RPMI8226 (cell line): ENCODE data around the gene PTPRN2.
"Not testable (repeated sequence)": the region's sequence is repeated elsewhere in the genome, so short reads cannot be mapped to it uniquely, and the experiment has no call there.

Source experiments
- DNase-seq: peaks from one replicate; pipeline ENCODE4 v3.0.0-alpha.2; 2015

The PTPRN2 gene

GRCh38 chr7:157729566-157729965 is 858.1 kb downstream of the PTPRN2 start:
- DNase-seq = peak; percentile 26

GRCh38 chr7:157727964-157728615 is 859.5 kb downstream of the PTPRN2 start:
- DNase-seq = no peak

GRCh38 chr7:157726764-157727163 is 860.9 kb downstream of the PTPRN2 start:
- DNase-seq = no peak

- not testable (repeated sequence) for DNase-seq
Measured at GRCh38 chr7:157725312-157725711, 862.3 kb downstream of the PTPRN2 start.

- DNase-seq = no peak
Measured at GRCh38 chr7:157723205-157723604, 864.4 kb downstream of the PTPRN2 start.

- no peak for DNase-seq
Measured at GRCh38 chr7:157722137-157723060, 865.2 kb downstream of the PTPRN2 start.

- no peak for DNase-seq
Measured at GRCh38 chr7:157721468-157722136, 866.0 kb downstream of the PTPRN2 start.

- DNase-seq = no peak
Measured at GRCh38 chr7:157719705-157720655, 867.6 kb downstream of the PTPRN2 start.

- DNase-seq = no peak
Measured at GRCh38 chr7:157719008-157719682, 868.5 kb downstream of the PTPRN2 start.

GRCh38 chr7:157718303-157719007 is 869.2 kb downstream of the PTPRN2 start:
- DNase-seq = no peak

GRCh38 chr7:157717211-157718174 is 870.1 kb downstream of the PTPRN2 start:
- DNase-seq = no peak

- DNase-seq = no peak
Measured at GRCh38 chr7:157715938-157716280, 871.7 kb downstream of the PTPRN2 start.

- no peak for DNase-seq
Measured at GRCh38 chr7:157715071-157715937, 872.3 kb downstream of the PTPRN2 start.

GRCh38 chr7:157714166-157715070 is 873.2 kb downstream of the PTPRN2 start:
- DNase-seq = no peak

GRCh38 chr7:157713591-157713990 is 874.0 kb downstream of the PTPRN2 start:
- DNase-seq = no peak

- no peak for DNase-seq
Measured at GRCh38 chr7:157712666-157713235, 874.9 kb downstream of the PTPRN2 start.

GRCh38 chr7:157711353-157711888 is 876.2 kb downstream of the PTPRN2 start:
- DNase-seq = no peak
